ENCODE data around the gene RNF217. TPM values are rescaled to one million over a fixed set of nuclear protein-coding genes. Genes with fewer than 3 reads are reported as not detected.
A peak's percentile ranks its signal among the peaks of the same experiment; 100 is the strongest.

The RNF217 gene
- total RNA-seq, 2 donors from 2014 or later = 24.0 to 28.1 TPM

GRCh38 chr6:125044066-125044465 lies 81.8 kb downstream of the RNF217 start:
- no peak for TF ChIP-seq CTCF (conservative IDR thresholded peaks at IDR 0.05)
- no peak overlapping the region for H3K4me3 ChIP-seq (ENCODE audit: low read length)
- H3K4me1 Mint-ChIP-seq = peaks cover 12% of the 10 kb centered on the region
- H3K27me3 Mint-ChIP-seq (ENCODE audit: insufficient read depth) = no peaks in the 10 kb centered on the region
- no peak overlapping the region for H3K27ac Mint-ChIP-seq
- no peaks in the 10 kb centered on the region for H3K9me3 Mint-ChIP-seq
- peaks cover 4% of the 10 kb centered on the region for H3K4me1 ChIP-seq (ENCODE audit: control insufficient read depth, insufficient read depth, low read length)
- no peak for DNase-seq
- H3K9me3 ChIP-seq (ENCODE audit: control insufficient read depth, low read length) = no peaks in the 10 kb centered on the region
- no peaks in the 10 kb centered on the region for H3K27me3 ChIP-seq (ENCODE audit: control insufficient read depth, insufficient read depth, low read length, poor library complexity, severe bottlenecking)
- H3K36me3 ChIP-seq (ENCODE audit: control insufficient read depth, insufficient read depth, low read length) = no peaks in the 10 kb centered on the region
- H3K27ac ChIP-seq (ENCODE audit: low read depth, low read length) = no peak overlapping the region
- H3K9ac ChIP-seq (ENCODE audit: extremely low read depth, low read length, poor library complexity, severe bottlenecking) = no peak overlapping the region
- H3K36me3 Mint-ChIP-seq (ENCODE audit: low read depth) = peaks cover 4% of the 10 kb centered on the region
- WGBS, 2 experiments (ENCODE audit: insufficient coverage in 1 of 2, insufficient read length in 1 of 2) = 95% methylated on average over 2 of the region's 3 CpGs; no CpG with 5 or more reads in 1 of the 2 experiments
- H3K4me3 Mint-ChIP-seq = no peak overlapping the region

GRCh38 chr6:125044667-125045066 lies 82.4 kb downstream of the RNF217 start:
- Histone ChIP-seq H3K27me3 (ENCODE audit: control insufficient read depth, insufficient read depth, low read length, poor library complexity, severe bottlenecking) (no peaks in the 10 kb centered on the region), H3K4me3 (ENCODE audit: low read length) (no peak overlapping the region), H3K4me1 (ENCODE audit: control insufficient read depth, insufficient read depth, low read length) (peaks cover 4% of the 10 kb centered on the region), H3K27ac (ENCODE audit: low read depth, low read length) (no peak overlapping the region), H3K9me3 (ENCODE audit: control insufficient read depth, low read length) (no peaks in the 10 kb centered on the region), H3K36me3 (ENCODE audit: control insufficient read depth, insufficient read depth, low read length) (no peaks in the 10 kb centered on the region), H3K9ac (ENCODE audit: extremely low read depth, low read length, poor library complexity, severe bottlenecking) (no peak overlapping the region)
- no peak for TF ChIP-seq CTCF (conservative IDR thresholded peaks at IDR 0.05)
- H3K4me1 Mint-ChIP-seq = peaks cover 12% of the 10 kb centered on the region
- no peak for DNase-seq
- WGBS, 2 experiments (ENCODE audit: insufficient coverage in 1 of 2, insufficient read length in 1 of 2) = 99 to 100% methylated on average over 1 to 2 of the region's 2 CpGs
- H3K27ac Mint-ChIP-seq = no peak overlapping the region
- peaks cover 4% of the 10 kb centered on the region for H3K36me3 Mint-ChIP-seq (ENCODE audit: low read depth)
- H3K27me3 Mint-ChIP-seq (ENCODE audit: insufficient read depth) = no peaks in the 10 kb centered on the region
- H3K9me3 Mint-ChIP-seq = no peaks in the 10 kb centered on the region
- no peak overlapping the region for H3K4me3 Mint-ChIP-seq

- no peak overlapping the region for H3K27ac Mint-ChIP-seq
- no peak overlapping the region for H3K4me3 Mint-ChIP-seq
These were observed 84.1 kb downstream of the RNF217 start for GRCh38 chr6:125046107-125046925.

More at GRCh38 chr6:125046107-125046925, 84.1 kb downstream of the RNF217 start:
- H3K27ac ChIP-seq (ENCODE audit: low read depth, low read length) = no peak overlapping the region
- no peaks in the 10 kb centered on the region for H3K9me3 ChIP-seq (ENCODE audit: control insufficient read depth, low read length)
- 94 to 95% methylated on average over 5 to 7 of the region's 7 CpGs for WGBS, 2 experiments (ENCODE audit: insufficient coverage in 1 of 2, insufficient read length in 1 of 2)
- H3K27me3 ChIP-seq (ENCODE audit: control insufficient read depth, insufficient read depth, low read length, poor library complexity, severe bottlenecking) = no peaks in the 10 kb centered on the region
- peaks cover 17% of the 10 kb centered on the region for H3K4me1 Mint-ChIP-seq
- H3K4me3 ChIP-seq (ENCODE audit: low read length) = no peak overlapping the region
- TF ChIP-seq CTCF (conservative IDR thresholded peaks at IDR 0.05) = no peak
- H3K27me3 Mint-ChIP-seq (ENCODE audit: insufficient read depth) = no peaks in the 10 kb centered on the region
- H3K36me3 ChIP-seq (ENCODE audit: control insufficient read depth, insufficient read depth, low read length) = no peaks in the 10 kb centered on the region
- H3K36me3 Mint-ChIP-seq (ENCODE audit: low read depth) = peaks cover 4% of the 10 kb centered on the region
- DNase-seq = peak; percentile 55
- no peaks in the 10 kb centered on the region for H3K9me3 Mint-ChIP-seq
- no peak overlapping the region for H3K9ac ChIP-seq (ENCODE audit: extremely low read depth, low read length, poor library complexity, severe bottlenecking)
- H3K4me1 ChIP-seq (ENCODE audit: control insufficient read depth, insufficient read depth, low read length) = peaks cover 4% of the 10 kb centered on the region
